Stimulated activated CD4-positive, alpha-beta T cell treated with anti-CD3 and anti-CD28 coated beads, Interleukin-15, amount 100 ng/mL, for 48 hours (primary cell): ENCODE measurements around the gene GALNT12.

ENCODE experiments used
- DNase-seq, 2 donors: peaks; one replicate each; pipeline ENCODE4 v3.0.0-alpha.2; 2020; ENCODE audit warnings: low read depth in 2 of 2

GALNT12 gene

DNA sequence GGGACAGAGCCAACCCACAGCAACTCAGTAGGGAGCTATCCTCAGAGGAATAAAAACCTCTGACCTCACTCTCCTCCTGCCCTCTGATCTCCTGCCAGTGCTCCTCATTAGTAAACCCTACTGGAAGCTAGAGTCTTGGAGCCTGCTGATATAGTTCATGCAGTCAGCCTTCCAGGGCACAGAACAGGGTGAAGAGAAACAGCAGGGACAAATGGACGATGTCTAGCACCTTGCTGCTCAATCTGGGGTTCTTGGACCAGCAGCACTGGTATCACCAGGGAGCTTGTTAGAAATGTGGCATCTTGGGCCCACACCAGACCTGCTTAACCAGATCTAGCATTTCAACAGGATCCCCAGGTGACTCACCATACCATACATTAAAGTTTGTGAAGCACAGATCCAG, 5.5 kb upstream of the GALNT12 start:
- DNase-seq: no peak

DNA sequence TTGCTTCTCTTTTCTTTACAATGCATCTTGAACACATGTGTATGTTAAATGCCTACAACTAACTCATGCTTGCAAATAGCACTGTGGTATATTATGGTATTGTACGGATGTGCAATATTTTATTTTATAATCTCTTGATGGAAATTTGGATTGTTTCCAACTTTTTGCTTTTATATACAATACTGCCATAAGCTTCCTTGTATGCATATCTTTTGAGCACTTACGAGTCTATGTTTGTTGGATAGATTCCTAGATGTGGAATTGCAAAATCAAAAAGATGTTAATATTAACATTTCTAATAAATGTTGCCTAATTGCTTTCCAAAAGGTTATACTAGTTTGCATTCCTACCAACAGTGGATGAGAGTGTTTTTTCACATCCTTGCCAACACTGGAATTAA, 3.4 kb upstream of the GALNT12 start:
- DNase-seq: no peak

DNA sequence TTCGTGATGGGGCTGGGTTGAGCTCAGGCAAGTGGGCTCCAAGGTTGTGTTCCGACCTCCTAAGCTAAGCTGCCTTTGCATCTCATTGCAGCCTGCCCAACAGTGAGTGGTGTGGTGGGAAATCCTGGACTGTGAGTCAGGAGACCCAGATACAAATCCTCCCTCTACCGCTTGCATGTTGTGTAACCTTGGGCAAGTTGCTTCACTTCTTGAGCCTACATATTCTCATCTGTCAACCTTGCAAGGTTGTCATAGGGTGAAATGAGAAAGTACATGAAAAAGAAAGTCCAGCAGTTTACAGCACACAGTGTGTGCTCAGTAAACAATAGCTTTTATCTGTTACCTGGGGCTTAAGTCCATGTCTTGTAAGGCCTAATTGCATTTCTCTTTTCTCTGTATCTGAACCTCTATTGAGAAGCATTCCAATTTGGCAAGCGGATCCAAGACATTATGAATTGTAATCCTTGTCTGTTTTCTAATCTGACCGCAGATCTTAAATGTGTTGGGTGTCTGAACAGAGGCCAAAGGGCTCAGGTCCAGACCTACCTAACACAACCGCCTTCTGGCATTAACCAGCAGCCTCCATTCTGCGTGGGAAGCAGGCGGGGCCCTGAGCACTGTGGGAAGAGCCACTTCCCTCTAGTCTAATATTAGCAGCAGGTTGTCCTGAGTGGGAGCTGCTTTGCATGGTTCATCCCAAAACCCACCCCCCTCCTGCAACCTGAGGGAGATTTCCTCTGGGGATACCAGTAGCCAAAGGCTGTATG, 1.8 kb upstream of the GALNT12 start:
- DNase-seq: no peak

- DNase-seq: no peak
Observed at GRCh38 chr9:98806394-98807035, 955 bp upstream of the GALNT12 start.

- no peak for DNase-seq
Observed at GRCh38 chr9:98807814-98808195, 335 bp downstream of the GALNT12 start.

DNA sequence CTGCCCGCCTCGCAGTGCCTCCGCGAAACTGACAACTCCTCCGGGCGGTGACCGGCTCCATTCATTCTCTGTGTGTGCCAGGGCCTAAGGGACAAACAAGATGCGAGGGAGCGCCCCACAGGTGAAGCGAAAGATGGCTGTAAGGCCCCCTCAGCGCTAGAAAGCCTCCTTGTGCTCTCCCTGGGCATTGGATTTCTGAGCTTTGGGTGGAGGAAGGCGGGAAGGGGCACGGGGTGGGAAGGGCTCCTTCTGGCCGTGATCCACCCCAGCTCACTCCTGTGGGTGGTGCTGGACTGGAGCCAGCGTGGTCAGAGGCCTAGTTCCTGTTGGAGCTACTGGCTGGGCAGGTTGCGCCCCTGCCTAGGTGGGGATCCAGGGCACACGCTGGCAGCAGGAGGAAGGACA, 943 bp downstream of the GALNT12 start:
- no peak for DNase-seq

DNA sequence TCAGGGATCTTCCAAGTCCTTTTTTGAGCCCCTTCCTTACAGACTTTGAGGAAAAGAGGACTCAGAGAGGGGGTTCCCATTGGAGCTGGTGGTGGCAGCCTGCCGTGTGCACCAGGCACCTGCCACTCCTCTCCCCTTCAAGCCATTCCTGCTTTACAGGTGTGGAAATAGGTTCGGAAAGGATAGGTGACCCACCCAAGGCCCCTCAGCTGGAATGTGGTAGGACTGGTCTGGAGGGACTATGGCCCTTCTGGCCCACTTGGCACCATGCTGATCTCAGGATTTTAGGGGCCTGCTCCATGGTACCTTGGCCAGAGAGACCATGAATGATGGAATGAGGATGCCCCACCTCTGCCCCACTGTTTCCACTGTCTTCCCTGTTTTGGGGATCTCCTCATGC, 1.4 kb downstream of the GALNT12 start:
- DNase-seq: no peak

DNA sequence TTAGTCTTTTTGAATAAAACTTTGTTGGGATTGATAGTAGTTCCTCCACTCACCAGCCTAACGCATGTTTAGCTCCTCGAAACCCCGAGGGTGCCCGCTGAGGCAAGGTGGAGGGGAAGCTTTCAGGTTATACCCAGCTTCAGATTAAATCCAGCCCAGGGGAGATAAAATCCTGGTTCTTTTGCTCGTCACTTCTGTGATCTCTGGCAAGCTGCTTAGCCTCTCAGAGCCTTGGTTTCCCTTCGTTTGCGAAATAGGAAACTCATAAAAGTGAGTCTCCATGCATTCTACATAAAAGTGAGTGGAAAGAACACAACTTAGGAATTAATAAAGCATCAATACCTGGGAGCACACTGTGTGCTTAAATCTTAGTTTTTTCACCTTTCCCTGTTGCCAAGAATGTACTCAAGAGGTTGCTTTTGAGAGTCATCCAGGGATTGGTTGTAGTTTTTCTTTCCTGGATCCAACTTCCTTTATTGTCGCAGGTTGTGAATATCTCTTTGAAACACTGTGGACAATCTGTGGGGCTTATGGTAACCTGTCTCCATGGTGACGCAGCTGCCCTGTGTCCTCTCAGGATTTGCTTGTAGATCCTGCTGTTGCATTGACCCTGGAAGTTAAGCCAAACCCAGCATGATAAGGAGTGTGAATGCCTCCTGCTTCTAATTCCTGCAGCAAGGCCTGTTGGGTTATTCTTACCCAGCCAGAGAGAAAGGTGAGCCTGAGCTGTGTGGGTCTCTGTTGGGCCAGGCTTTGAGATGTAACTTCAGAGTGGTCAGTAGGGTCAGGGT, 2.0 kb downstream of the GALNT12 start:
- DNase-seq: no peak

DNA sequence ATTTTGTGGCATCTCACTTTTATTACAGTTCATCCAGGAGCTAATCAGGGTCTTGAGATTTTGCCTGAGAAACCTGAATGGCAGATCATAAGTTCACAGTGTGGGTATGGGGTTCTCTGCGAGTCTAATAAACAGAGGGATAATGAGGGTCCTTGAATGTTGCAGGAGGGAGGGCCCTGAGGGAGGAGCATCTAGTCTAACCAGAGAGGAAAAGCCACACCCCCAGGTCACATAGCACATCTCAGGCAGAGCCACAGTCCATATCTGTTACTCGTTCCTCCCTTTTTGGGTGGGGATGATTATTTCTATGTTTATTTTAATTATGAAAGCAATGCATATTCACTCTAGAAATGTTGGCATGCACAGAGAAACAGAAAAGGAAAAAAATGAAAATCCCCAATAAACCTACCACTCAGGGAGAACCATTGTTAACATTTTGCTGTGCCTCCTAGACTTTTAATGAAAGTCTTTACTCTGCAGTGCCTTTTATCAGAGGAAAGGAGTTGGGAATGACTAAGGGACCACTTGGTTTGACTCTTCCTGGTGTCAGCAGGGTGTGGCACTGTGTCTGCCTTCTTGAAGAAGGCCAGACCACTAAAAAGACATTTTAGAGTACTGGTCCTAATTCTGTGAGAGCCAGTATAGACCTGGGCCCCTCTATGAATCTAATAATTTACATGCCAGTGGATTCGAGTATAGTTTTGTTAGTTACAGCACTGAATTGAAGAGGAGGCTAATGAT, 2.8 kb downstream of the GALNT12 start:
- DNase-seq: no peak

- DNase-seq: no peak
Observed at GRCh38 chr9:98811051-98811650, 3.7 kb downstream of the GALNT12 start.

DNA sequence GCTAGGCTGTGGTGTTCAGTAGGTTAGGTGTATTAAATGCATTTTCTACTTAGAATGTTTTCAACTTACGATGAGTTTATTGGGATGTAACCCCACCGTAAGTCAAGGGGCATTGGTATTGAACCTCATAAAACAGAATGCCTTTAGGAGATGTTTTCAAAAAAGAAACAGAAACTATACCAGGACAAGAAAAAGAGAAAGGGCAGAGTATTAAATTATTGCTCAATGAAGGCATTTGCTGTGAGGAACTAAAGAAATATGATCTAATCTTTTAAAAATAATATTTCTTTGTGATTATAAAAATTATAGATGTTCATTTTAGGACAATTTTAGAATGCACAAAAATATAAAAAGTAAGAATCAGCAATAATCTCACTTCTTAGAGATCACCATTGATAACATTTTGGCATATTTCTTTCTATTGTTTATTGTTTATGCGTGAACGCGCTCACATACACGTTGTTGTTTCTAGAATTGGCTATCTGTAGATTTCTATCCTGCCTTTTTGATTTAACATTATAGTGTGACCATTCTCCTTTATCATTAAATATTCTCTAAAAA, 8.0 kb downstream of the GALNT12 start:
- no peak for DNase-seq

GRCh38 chr9:98818764-98819163, 11.3 kb downstream of the GALNT12 start:
- no peak for DNase-seq

- no peak for DNase-seq
Observed at GRCh38 chr9:98819231-98819630, 11.8 kb downstream of the GALNT12 start.

GRCh38 chr9:98821831-98822230, 14.4 kb downstream of the GALNT12 start:
- no peak for DNase-seq

GRCh38 chr9:98822661-98823060, 15.2 kb downstream of the GALNT12 start:
- DNase-seq: no peak

DNA sequence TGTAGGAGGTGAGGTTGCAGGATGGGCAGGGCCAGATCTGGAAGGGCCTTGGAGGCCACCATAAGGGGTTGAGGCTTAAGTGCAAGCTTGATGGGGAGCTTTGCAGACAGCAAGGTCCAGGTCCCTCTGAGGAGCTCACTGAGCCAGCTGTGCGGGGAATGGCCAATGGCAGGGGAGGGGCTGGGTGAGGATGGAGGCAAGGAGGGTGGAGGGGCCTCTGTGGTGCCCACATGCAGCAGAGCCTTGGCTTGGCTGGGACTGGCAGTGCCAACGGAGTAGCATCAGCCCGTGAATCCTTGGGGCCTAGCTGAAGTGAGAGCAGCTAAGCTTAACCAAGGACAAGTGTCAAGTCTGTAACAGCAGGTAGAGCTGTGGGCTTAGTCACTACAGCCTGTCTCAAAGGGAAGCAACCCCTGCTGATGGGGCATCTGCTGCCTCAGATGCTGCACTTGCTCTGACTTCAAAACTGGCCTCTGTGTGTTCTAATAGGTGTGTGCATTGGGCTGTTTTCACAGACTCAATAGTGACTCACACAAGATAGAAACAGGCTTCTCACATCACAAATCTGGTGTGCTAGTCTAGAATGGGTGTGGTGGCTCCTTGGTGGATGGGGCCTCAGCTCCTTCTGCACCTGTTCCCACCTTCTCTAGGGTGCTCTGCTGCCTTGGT, 16.3 kb downstream of the GALNT12 start:
- DNase-seq: no peak

DNA sequence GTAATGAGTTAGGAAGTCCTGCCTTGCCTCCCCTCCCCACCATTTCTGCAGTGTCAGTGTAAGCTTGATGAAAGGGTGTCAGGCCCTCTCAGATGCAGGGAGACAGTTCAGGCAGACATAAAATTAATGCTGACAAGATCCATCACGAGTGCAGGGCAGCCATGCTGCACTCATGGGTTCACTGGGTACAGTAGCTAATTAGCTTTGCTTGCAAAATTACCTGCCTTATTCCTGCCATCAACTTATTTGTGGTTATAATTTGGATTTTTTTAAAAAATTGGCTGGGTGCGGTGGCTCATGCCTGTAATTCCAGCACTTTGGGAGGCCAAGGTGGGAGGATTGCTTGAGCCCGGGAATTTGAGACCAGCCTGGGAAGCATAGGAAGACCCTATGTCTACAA, 17.9 kb downstream of the GALNT12 start:
- DNase-seq: no peak

DNA sequence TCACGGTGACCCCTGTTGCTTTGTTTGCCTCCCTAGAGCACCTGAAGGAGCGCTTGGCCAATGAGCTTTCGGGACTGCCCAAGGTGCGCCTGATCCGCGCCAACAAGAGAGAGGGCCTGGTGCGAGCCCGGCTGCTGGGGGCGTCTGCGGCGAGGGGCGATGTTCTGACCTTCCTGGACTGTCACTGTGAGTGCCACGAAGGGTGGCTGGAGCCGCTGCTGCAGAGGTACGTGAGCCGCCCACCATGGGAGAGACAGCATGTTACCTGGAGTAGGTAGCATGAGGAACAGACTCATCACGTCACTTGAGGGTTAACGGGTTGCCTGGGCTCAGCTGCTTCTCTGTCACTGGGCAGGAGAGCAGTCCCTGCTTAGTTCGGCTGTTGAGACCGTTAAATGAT, 19.2 kb downstream of the GALNT12 start:
- no peak for DNase-seq

GRCh38 chr9:98829766-98830165, 22.3 kb downstream of the GALNT12 start:
- no peak for DNase-seq

- DNase-seq: no peak
Observed at GRCh38 chr9:98830554-98830953, 23.1 kb downstream of the GALNT12 start.

DNA sequence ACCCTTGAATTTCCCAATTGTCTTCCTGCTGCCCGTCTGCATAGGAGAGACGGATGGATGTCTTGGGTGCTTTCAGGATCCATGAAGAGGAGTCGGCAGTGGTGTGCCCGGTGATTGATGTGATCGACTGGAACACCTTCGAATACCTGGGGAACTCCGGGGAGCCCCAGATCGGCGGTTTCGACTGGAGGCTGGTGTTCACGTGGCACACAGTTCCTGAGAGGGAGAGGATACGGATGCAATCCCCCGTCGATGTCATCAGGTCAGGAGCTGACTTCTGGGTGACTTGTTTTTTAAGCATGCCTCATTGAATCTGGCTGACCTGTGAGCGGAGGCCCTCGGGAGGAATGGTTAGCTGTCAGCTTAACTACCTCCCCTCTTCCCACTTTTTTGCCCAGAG, 24.2 kb downstream of the GALNT12 start:
- DNase-seq: no peak
